AG10803 (cell line): ENCODE results near the gene CIAO3.
A peak's percentile ranks its signal among the peaks of the same experiment; 100 is the strongest.

ENCODE experiments used
- DNase-seq: peaks from one replicate; pipeline ENCODE4 v3.0.0; 2010; ENCODE audit warnings: low read depth
- H3K4me3 ChIP-seq: 2 replicates; pipeline ENCODE4 v1.5.1; 2011; ENCODE audit warnings: mild to moderate bottlenecking, low read length, control low read depth
- TF ChIP-seq, protein P1 (sequence below): conservative IDR thresholded peaks from 2 replicates; pipeline ENCODE4 v1.5.1; 2011; ENCODE audit warnings: mild to moderate bottlenecking, low read length, control low read depth, inconsistent platforms

CIAO3 gene

DNA sequence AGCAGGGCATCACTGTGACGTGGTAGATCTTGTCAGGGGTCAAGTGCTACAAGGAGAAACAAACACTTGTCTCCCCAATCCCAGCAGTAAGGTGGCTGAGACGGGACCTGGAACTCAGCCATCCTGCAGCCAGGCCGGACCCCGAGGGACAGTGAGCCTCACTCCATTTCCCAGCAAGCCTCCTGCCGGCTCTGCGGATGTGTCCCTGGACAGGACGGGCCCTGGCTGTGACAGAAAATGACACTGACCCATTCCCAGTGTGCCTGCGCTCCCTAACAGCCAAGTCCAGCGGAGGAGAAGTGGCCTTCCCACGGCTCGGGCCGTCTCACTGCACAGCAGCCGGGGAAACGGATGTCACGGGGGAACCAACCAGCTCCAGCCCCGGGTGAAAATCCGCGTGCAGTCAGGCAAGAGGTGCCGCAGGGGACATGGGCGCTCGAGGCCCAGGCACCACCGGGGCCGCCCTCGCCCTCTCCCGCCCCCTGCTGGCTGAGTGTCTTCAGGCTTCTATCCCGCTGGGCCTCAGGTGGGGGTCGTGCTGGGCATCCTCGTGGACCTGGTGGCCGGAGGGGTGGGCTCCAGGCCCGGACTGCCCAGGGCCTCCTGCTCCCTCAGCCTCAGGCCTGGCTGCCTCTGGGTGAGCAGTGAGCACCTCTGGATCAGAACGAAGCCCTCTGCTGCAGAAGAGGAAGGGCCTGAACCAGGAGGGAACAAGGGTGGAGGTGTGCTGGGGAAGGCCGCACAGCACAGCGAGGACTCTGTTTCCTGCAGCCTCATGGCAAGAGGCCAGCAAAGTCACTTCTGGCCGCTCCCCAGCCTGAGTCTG, 7.2 kb downstream of the CIAO3 start:
- H3K4me3 ChIP-seq = no peak overlapping the region
- TF ChIP-seq, protein P1, sequence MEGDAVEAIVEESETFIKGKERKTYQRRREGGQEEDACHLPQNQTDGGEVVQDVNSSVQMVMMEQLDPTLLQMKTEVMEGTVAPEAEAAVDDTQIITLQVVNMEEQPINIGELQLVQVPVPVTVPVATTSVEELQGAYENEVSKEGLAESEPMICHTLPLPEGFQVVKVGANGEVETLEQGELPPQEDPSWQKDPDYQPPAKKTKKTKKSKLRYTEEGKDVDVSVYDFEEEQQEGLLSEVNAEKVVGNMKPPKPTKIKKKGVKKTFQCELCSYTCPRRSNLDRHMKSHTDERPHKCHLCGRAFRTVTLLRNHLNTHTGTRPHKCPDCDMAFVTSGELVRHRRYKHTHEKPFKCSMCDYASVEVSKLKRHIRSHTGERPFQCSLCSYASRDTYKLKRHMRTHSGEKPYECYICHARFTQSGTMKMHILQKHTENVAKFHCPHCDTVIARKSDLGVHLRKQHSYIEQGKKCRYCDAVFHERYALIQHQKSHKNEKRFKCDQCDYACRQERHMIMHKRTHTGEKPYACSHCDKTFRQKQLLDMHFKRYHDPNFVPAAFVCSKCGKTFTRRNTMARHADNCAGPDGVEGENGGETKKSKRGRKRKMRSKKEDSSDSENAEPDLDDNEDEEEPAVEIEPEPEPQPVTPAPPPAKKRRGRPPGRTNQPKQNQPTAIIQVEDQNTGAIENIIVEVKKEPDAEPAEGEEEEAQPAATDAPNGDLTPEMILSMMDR = peak; percentile 29
- no peak for DNase-seq

GRCh38 chr16:732936-733335, 7.9 kb downstream of the CIAO3 start:
- TF ChIP-seq, protein P1 = no peak
- DNase-seq = no peak
- no peak overlapping the region for H3K4me3 ChIP-seq

DNA sequence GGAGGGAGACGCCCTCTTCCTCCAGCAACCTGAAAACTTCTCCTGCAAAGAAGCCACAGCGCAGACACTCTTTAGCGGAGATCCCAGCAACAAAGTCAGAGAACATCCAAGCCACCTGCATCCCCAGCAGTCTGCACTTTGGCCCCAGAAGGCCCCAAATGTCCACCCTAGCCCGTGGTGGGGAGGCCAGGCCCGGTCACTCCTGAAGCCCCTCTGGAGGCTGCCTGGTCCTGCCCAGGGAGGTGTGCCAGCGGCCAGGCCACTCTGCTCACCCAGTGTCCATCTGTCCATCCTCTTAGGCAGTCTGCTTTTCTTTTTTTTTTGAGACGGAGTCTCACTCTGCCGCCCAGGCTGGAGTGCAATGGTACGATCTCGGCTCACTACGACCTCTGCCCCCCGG, 8.5 kb downstream of the CIAO3 start:
- TF ChIP-seq, protein P1 = no peak

GRCh38 chr16:730666-731509, 9.9 kb downstream of the CIAO3 start:
- DNase-seq = no peak
- TF ChIP-seq, protein P1 = no peak
- H3K4me3 ChIP-seq = no peak overlapping the region

More for the DNA sequence above, 8.5 kb downstream of the CIAO3 start:
- no peak overlapping the region for H3K4me3 ChIP-seq
- no peak for DNase-seq

GRCh38 chr16:729768-730665, 10.8 kb downstream of the CIAO3 start:
- H3K4me3 ChIP-seq = no peak overlapping the region
- TF ChIP-seq, protein P1 = no peak
- no peak for DNase-seq

- DNase-seq = no peak
- TF ChIP-seq, protein P1 = no peak
- H3K4me3 ChIP-seq = no peak overlapping the region
These were observed 11.7 kb downstream of the CIAO3 start for GRCh38 chr16:728890-729744.
